Lower leg skin (tissue), 3 donors: Measurements from ENCODE around the gene RNF19B.

Experiments used
- POLR2A ChIP-seq, 2 donors: fragments of 450-650 bp; IDR thresholded peaks; one replicate each; pipeline ENCODE4 v1.6.1; 2016 to 2017; ENCODE audit warnings: antibody characterized with exemption in 2 of 2, mild to moderate bottlenecking in 1 of 2, moderate library complexity in 1 of 2
- TF ChIP-seq, protein P1 (sequence below), 3 donors: fragments of 450-650 bp; IDR thresholded peaks; one replicate each; pipeline ENCODE4 v1.5.1; 2016; ENCODE audit warnings: antibody characterized with exemption in 3 of 3, mild to moderate bottlenecking in 3 of 3, moderate library complexity in 2 of 3

- TF ChIP-seq, protein P1, sequence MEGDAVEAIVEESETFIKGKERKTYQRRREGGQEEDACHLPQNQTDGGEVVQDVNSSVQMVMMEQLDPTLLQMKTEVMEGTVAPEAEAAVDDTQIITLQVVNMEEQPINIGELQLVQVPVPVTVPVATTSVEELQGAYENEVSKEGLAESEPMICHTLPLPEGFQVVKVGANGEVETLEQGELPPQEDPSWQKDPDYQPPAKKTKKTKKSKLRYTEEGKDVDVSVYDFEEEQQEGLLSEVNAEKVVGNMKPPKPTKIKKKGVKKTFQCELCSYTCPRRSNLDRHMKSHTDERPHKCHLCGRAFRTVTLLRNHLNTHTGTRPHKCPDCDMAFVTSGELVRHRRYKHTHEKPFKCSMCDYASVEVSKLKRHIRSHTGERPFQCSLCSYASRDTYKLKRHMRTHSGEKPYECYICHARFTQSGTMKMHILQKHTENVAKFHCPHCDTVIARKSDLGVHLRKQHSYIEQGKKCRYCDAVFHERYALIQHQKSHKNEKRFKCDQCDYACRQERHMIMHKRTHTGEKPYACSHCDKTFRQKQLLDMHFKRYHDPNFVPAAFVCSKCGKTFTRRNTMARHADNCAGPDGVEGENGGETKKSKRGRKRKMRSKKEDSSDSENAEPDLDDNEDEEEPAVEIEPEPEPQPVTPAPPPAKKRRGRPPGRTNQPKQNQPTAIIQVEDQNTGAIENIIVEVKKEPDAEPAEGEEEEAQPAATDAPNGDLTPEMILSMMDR (IDR thresholded peaks at IDR 0.05) = no peak
- no peak for TF ChIP-seq POLR2A (IDR thresholded peaks at IDR 0.05)
Measured at GRCh38 chr1:32946413-32946812, 18.2 kb downstream of the RNF19B start.
